ENCODE data around the gene MRFAP1L1. TPM values are rescaled to one million over a fixed set of nuclear protein-coding genes. Genes with fewer than 3 reads are reported as not detected.
"Not testable (repeated sequence)": the region's sequence is repeated elsewhere in the genome, so short reads cannot be mapped to it uniquely, and the experiment has no call there.

Gene MRFAP1L1
- total RNA-seq, 2 experiments from 2014 or later: 37.0 to 38.6 TPM

DNA sequence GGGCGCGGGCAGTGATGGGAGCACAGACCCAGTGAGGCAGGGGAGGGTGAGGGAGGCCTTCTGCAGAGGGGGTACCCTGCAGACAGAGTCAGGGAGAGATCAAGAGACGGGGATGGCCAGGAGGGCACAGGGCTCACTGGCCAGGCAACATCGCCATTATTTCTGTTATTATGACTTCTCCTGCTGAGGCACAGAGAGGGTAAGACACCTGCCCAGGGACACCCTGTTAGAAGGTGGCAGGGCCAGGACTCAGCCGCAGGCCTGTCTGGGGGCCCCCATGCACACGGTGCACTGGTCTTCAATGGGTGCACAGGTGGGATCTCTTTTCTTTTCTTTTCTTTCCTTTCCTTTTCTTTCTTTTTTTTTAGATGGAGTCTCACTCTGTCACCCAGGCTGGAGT, 22.1 kb upstream of the MRFAP1L1 start:
- no peak overlapping the region for H3K27ac Mint-ChIP-seq
- peaks cover 9% of the 10 kb centered on the region for H3K4me1 Mint-ChIP-seq (ENCODE audit: low read depth)
- intact Hi-C loops (cut with micrococcal nuclease): no loop called here
- DNase-seq: no peak
- no peaks in the 10 kb centered on the region for H3K36me3 Mint-ChIP-seq (ENCODE audit: low read depth)
- no peak overlapping the region for H3K4me3 Mint-ChIP-seq
- CTCF ChIA-PET: interaction anchor here (1.1 to 1.2 kb wide), 2 partner anchors 13 to 142 kb away, joined by 5 read pairs; no protein-coding TSS in a partner anchor
- no peaks in the 10 kb centered on the region for H3K9me3 Mint-ChIP-seq
- no peaks in the 10 kb centered on the region for H3K27me3 Mint-ChIP-seq (ENCODE audit: low read depth)

DNA sequence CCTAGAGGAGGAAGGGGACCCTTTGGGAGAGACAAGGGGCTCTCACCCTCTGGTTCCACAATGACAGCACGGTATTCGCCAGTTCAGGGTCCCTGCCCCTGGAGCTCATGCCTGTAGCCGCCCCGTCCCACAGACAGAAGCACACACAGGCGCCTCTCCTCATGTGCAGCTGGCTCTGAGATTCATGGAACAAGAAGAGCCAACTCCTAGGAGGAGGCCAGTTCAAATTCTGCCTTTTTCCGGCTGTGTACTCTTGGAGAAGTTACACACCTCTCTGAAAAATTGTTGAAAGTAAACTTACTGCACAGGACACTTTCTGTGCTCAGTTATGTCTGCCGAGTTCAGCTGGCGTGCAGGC, 21.6 kb upstream of the MRFAP1L1 start:
- no peak for DNase-seq
- intact Hi-C loops (cut with micrococcal nuclease): no loop called here
- H3K9me3 Mint-ChIP-seq: no peaks in the 10 kb centered on the region
- H3K4me3 Mint-ChIP-seq: no peak overlapping the region
- H3K27me3 Mint-ChIP-seq (ENCODE audit: low read depth): no peaks in the 10 kb centered on the region
- CTCF ChIA-PET: interaction anchor here (1.1 to 1.2 kb wide), 2 partner anchors 12 to 143 kb away, joined by 5 read pairs; no protein-coding TSS in a partner anchor
- H3K4me1 Mint-ChIP-seq (ENCODE audit: low read depth): peaks cover 9% of the 10 kb centered on the region
- H3K36me3 Mint-ChIP-seq (ENCODE audit: low read depth): no peaks in the 10 kb centered on the region
- no peak overlapping the region for H3K27ac Mint-ChIP-seq

DNA sequence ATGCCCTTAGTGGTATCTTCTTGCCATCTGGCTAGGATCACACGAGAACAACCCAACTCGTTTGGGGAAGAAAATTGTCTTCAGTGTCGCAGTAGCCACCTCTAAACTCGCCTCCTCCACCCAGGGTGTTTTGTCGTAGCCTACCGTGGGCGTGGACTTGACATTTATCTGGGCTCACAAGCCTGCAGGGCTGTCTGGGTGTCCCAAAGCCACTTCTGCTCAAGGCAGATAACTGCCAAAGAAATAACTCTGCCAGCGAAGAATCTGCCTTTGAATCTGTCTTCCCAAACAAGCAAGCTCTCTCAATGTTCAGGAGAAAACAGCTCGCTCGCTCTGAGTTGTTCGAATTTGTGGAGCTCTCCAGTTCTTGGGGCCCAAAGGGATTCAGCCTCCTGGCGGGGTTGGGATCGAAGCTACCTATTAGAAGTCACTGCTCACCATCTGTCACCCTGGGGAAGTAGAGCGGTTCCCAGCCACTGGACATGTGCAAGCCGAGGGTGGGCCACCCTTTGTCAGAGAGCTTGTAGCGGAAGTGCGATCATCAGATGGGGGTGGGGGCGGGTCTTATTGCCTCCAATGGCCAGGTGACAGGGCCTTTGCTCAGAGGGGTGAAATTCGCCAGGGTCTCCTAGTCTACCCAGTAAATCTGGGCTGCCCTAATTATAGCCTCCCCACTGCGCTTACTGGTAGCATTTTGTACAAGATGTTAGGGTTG, 21.1 kb upstream of the MRFAP1L1 start:
- CTCF ChIA-PET: interaction anchor here (0.7 to 1.2 kb wide), 3 partner anchors 12 to 143 kb away, joined by 3 to 5 read pairs (median 5); no protein-coding TSS in a partner anchor
- peaks cover 9% of the 10 kb centered on the region for H3K4me1 Mint-ChIP-seq (ENCODE audit: low read depth)
- no peak for DNase-seq
- no peak overlapping the region for H3K4me3 Mint-ChIP-seq
- no peaks in the 10 kb centered on the region for H3K9me3 Mint-ChIP-seq
- intact Hi-C loops (cut with micrococcal nuclease): no loop called here
- H3K27me3 Mint-ChIP-seq (ENCODE audit: low read depth): no peaks in the 10 kb centered on the region
- H3K36me3 Mint-ChIP-seq (ENCODE audit: low read depth): no peaks in the 10 kb centered on the region
- no peak overlapping the region for H3K27ac Mint-ChIP-seq

DNA sequence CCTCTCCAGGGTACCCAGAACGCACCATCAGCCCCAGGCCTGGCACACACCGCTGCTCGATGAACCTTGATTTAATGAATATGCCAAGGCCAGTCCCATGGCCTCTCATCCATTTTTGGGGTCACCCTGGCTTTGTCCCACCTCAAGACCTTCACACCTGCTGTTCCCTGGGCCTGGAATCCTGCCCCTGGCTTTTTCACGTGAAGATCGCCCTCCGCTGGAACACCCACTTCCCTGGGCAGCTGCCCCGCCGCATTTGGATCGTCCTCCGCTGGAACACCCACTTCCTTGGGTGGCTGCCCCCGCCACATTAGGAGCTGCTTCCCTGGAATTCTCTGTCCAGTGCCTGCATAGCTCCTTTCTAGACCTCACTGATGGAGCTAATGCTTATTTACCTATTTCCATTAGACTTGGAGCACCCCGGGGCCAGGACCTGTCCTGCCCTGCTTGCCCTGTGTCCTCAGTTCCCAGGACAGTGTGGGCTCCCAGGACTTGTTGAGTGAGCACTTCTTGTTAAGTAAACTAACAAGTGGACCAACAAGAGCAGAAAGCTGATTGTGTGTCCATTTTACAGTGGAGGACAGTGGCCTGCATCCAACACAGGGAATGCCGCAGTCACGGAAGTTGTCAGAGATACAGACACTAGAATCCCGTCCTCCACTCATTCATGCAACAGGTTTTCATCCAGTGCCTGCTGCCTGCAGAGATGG, 18.8 kb upstream of the MRFAP1L1 start:
- Mint-ChIP-seq H3K4me3 (no peak overlapping the region), H3K27me3 (ENCODE audit: low read depth) (no peaks in the 10 kb centered on the region), H3K36me3 (ENCODE audit: low read depth) (no peaks in the 10 kb centered on the region), H3K27ac (no peak overlapping the region), H3K4me1 (ENCODE audit: low read depth) (peaks cover 9% of the 10 kb centered on the region), H3K9me3 (no peaks in the 10 kb centered on the region)
- CTCF ChIA-PET: interaction anchor here (0.6 to 0.7 kb wide), 3 partner anchors 10 to 145 kb away, joined by 3 to 4 read pairs (median 3); no protein-coding TSS in a partner anchor
- intact Hi-C loops (cut with micrococcal nuclease): no loop called here
- DNase-seq: no peak

DNA sequence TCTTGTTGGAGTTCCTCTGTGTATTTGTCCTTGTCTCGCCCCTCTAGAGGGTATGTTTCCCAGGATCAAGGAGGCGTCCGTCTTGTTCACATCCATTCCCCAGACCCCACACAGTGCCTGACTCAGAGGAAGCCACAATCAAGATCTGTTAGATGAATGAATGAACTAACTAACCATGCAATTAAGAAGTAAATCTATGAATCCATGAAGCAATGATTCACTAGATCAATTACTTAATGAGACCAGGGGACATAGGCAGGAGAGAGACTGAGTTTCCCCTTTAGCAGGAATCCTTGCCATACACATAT, 18.2 kb upstream of the MRFAP1L1 start:
- CTCF ChIA-PET: interaction anchor here (0.6 to 1.8 kb wide), 4 partner anchors 10 to 146 kb away, joined by 3 to 15 read pairs (median 4); no protein-coding TSS in a partner anchor
- Mint-ChIP-seq H3K36me3 (ENCODE audit: low read depth) (no peaks in the 10 kb centered on the region), H3K27ac (no peak overlapping the region), H3K27me3 (ENCODE audit: low read depth) (no peaks in the 10 kb centered on the region), H3K9me3 (no peaks in the 10 kb centered on the region), H3K4me1 (ENCODE audit: low read depth) (peaks cover 9% of the 10 kb centered on the region), H3K4me3 (no peak overlapping the region)
- no peak for DNase-seq
- intact Hi-C loops (cut with micrococcal nuclease): no loop called here

DNA sequence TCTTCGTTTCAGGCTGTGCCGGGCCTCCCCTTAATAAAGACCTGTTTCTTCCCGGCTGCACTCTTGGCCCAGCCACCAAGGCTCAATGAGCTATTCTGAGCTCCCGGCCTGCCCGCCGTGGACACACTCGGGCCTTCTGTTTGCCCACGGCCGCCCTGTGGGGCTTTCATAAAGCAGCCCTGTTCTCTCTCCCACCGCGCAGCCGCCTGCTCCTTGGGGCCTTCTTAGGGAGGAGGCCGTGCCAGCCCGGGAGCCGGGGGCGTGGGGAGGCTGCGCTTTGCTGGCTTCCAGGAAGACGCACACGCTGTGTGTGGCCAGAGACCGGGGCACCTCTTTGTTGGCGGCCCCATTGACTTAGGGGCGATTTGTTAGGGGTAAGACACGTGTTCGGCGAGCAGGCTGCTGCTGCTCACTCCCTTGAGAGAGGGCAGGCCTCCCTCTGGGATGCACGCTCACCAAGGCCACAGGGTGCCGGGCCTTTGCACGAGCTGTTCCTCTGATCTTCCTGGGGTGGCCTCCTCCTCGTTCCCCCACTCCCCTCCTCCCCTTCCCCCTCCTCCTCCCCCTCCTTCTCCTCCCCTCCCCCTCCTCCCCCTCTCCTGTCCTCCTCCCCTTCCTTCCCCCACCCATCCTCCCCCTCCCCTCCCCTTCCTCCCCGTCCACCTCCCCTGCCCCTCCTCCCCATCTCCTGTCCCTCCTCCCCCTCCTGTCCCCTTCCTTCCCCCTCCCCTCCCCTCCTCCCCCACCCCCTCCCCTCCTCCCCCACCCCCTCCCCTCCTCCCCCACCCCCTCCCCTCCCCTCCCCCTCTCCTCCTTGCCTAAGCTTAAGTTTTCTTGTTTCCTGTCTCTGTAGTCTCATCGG, 17.6 kb upstream of the MRFAP1L1 start:
- Mint-ChIP-seq H3K27ac (no peak overlapping the region), H3K27me3 (ENCODE audit: low read depth) (no peaks in the 10 kb centered on the region), H3K9me3 (no peaks in the 10 kb centered on the region), H3K4me3 (no peak overlapping the region), H3K36me3 (ENCODE audit: low read depth) (no peaks in the 10 kb centered on the region), H3K4me1 (ENCODE audit: low read depth) (peaks cover 9% of the 10 kb centered on the region)
- intact Hi-C loops (cut with micrococcal nuclease): no loop called here
- CTCF ChIA-PET: interaction anchor here (0.6 to 1.8 kb wide), 3 partner anchors 63 to 158 kb away, joined by 4 to 15 read pairs (median 4); no protein-coding TSS in a partner anchor
- no peak for DNase-seq

DNA sequence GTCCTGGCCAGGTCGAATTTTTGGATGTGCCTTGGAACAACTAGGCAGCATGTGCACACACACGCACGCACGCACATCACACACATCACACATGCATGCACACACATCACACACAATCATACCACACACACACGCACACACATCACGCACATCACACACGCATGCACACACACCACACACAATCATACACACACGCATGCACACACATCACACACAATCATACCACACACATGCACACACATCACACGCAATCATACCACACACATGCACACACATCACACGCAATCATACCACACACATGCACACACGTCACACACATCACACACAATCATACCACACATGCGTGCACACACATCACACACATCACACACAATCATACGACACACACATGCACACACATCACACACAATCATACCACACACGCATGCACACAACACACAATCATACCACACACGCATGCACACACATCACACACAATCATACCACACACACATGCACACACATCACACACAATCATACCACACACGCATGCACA, 15.8 kb upstream of the MRFAP1L1 start:
- H3K27ac Mint-ChIP-seq; H3K9me3 Mint-ChIP-seq; H3K4me3 Mint-ChIP-seq; H3K4me1 Mint-ChIP-seq (ENCODE audit: low read depth); DNase-seq; H3K27me3 Mint-ChIP-seq (ENCODE audit: low read depth); H3K36me3 Mint-ChIP-seq (ENCODE audit: low read depth); intact Hi-C loops (cut with micrococcal nuclease); CTCF ChIA-PET: not testable (repeated sequence)

DNA sequence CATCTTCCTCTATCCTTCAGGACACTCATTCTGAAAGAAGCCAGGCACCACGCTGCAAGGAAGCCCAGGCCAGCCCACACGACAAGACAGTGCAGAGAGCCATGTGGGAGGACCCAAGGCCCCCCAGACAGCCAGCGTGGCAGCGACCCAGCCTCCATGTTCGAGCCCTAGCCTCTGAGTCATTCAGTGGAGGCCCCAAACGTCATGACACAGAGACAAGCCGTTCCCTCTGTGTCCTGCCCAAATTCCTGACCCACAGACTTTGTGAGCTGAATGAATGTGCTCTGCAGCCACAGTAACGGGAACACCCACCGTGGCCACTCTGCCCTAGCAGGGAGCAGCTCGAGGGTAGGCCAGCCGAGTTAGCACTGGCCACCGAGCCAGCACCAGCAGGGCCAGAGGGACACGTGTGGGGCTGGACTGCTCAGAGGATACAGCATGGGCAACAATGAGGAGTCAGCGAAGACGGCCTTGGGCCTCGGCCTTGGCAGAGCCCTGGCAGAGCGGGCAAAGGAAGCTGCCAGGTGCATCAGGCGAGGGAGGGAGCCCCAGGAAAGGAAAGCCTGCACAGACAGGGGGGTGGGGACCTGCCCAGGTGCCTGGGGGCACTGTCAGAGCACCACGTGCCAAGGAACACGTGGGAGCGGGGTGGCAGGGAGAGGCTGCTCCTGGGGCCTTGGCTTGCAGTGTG, 14.9 kb upstream of the MRFAP1L1 start:
- no peak overlapping the region for H3K4me3 Mint-ChIP-seq
- no peaks in the 10 kb centered on the region for H3K36me3 Mint-ChIP-seq (ENCODE audit: low read depth)
- CTCF ChIA-PET: interaction anchor here (1.6 kb wide), 1 partner anchor 149 kb away, joined by 5 read pairs; no protein-coding TSS in a partner anchor
- H3K4me1 Mint-ChIP-seq (ENCODE audit: low read depth): peaks cover 14% of the 10 kb centered on the region
- H3K9me3 Mint-ChIP-seq: no peaks in the 10 kb centered on the region
- intact Hi-C loops (cut with micrococcal nuclease): no loop called here
- H3K27me3 Mint-ChIP-seq (ENCODE audit: low read depth): no peaks in the 10 kb centered on the region
- H3K27ac Mint-ChIP-seq: no peak overlapping the region
- DNase-seq: no peak

DNA sequence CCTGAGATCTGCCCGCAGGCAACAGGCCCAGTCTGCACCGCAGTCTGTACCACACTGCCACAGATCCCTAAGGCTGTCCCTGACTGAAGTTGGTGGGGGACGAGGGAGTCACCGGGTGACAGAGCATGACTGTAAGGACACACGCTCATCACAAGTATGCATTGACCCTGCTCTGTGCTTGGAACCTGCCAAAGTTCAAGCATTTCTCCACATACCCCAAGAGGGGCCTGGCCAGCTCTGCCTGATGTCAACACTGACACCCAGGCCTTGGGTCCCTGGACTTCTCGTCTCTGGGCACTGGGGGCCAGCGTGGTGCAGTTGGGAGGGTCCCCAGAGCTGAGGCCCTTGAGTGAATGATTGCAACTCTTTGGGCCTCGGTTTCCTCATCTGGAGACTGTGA, 14.2 kb upstream of the MRFAP1L1 start:
- H3K36me3 Mint-ChIP-seq (ENCODE audit: low read depth): no peaks in the 10 kb centered on the region
- no peaks in the 10 kb centered on the region for H3K27me3 Mint-ChIP-seq (ENCODE audit: low read depth)
- H3K27ac Mint-ChIP-seq: no peak overlapping the region
- H3K4me1 Mint-ChIP-seq (ENCODE audit: low read depth): peaks cover 18% of the 10 kb centered on the region
- no peaks in the 10 kb centered on the region for H3K9me3 Mint-ChIP-seq
- CTCF ChIA-PET: interaction anchor here (1.6 kb wide), 1 partner anchor 149 kb away, joined by 5 read pairs; no protein-coding TSS in a partner anchor
- no peak for DNase-seq
- no peak overlapping the region for H3K4me3 Mint-ChIP-seq
- intact Hi-C loops (cut with micrococcal nuclease): no loop called here

DNA sequence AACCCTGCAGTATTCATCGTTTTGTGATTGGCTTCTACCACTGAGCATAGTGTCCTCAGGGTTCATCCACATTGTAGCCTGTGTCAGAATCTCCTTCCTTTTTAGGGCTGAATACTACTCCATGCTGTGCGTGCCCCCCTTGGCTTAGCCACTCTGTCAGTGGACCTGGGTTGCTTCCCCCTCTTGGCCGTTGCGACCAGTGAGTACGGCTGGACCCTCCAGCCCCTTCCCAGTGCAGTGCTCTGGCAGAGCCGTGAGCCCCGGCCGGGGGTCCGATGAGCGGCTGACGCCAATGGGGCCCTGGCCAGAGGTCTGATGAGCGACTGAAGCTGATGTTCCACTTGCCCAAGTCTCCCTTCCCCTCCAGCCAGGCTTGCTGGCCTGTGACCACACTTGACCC, 13.2 kb upstream of the MRFAP1L1 start:
- H3K36me3 Mint-ChIP-seq (ENCODE audit: low read depth): no peaks in the 10 kb centered on the region
- intact Hi-C loops (cut with micrococcal nuclease): no loop called here
- H3K4me3 Mint-ChIP-seq: no peak overlapping the region
- no peaks in the 10 kb centered on the region for H3K9me3 Mint-ChIP-seq
- DNase-seq: no peak
- H3K27ac Mint-ChIP-seq: no peak overlapping the region
- peaks cover 16% of the 10 kb centered on the region for H3K4me1 Mint-ChIP-seq (ENCODE audit: low read depth)
- no peaks in the 10 kb centered on the region for H3K27me3 Mint-ChIP-seq (ENCODE audit: low read depth)
- CTCF ChIA-PET: interaction anchor here (1.6 kb wide), 2 partner anchors 150 to 163 kb away, joined by 5 to 6 read pairs; no protein-coding TSS in a partner anchor

DNA sequence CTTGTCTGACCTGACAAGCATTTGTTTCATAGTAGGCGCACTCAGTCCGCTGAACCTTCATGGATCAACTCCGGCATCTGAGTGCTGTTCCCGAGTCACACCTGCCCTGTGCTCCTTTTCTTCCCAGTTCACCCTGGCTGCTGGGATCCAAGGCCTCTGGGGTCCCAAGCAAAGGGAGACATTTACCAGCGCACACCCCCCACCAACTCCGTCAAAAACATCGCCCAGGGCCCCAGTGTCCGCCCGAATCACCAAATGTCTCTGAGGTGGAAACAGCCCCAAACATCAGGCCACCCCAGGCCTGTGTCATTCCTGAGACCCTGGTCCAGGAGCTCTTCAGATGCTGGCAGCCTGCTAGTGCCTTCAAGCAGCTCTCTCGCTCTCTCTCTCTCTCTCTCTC, 11.5 kb upstream of the MRFAP1L1 start:
- Mint-ChIP-seq H3K27me3 (ENCODE audit: low read depth) (no peaks in the 10 kb centered on the region), H3K4me3 (no peak overlapping the region), H3K9me3 (no peaks in the 10 kb centered on the region), H3K36me3 (ENCODE audit: low read depth) (no peaks in the 10 kb centered on the region), H3K27ac (no peak overlapping the region), H3K4me1 (ENCODE audit: low read depth) (peaks cover 14% of the 10 kb centered on the region)
- no peak for DNase-seq
- intact Hi-C loops (cut with micrococcal nuclease): no loop called here
- CTCF ChIA-PET: interaction anchor here (0.5 to 7.0 kb wide), 8 partner anchors 28 to 188 kb away, joined by 3 to 179 read pairs (median 5); no protein-coding TSS in a partner anchor

All from activated naive CD4-positive, alpha-beta T cell treated with anti-CD3 and anti-CD28 coated beads for 36 hours (primary cell).